LNCaP clone FGC (cell line): ENCODE results near the gene TXNL4A.

Experiments
- DNase-seq: peaks from one replicate; pipeline ENCODE4 v3.0.0-alpha.2; 2011; ENCODE audit warnings: low read depth
- H3K4me3 ChIP-seq: 2 replicates; pipeline ENCODE4 v1.5.1; 2011; ENCODE audit warnings: mild to moderate bottlenecking, low read depth, low read length, control low read depth
- CTCF ChIP-seq: IDR thresholded peaks from 2 replicates; pipeline ENCODE4 v1.5.1; 2012; ENCODE audit warnings: mild to moderate bottlenecking; ENCODE audit not compliant: control insufficient read depth, insufficient read depth; ENCODE audit errors: extremely low read depth

The TXNL4A gene

GRCh38 chr18:79982736-79983135 lies 5.6 kb downstream of the TXNL4A start:
- TF ChIP-seq CTCF = no peak
- no peak overlapping the region for H3K4me3 ChIP-seq
- no peak for DNase-seq

GRCh38 chr18:79980585-79980984 lies 7.8 kb downstream of the TXNL4A start:
- no peak for DNase-seq
- H3K4me3 ChIP-seq = 0 out of 2 replicates have a peak overlapping the region, but pooled peaks have one; percentile 4
- no peak for TF ChIP-seq CTCF

GRCh38 chr18:79979843-79980242 lies 8.5 kb downstream of the TXNL4A start:
- H3K4me3 ChIP-seq = no peak overlapping the region
- no peak for TF ChIP-seq CTCF
- DNase-seq = no peak

- DNase-seq = no peak
These were observed 12.2 kb downstream of the TXNL4A start for GRCh38 chr18:79975985-79976680.

GRCh38 chr18:79975043-79975442 lies 13.3 kb downstream of the TXNL4A start:
- no peak for DNase-seq
- no peak overlapping the region for H3K4me3 ChIP-seq
- no peak for TF ChIP-seq CTCF

More at GRCh38 chr18:79975985-79976680, 12.2 kb downstream of the TXNL4A start:
- no peak overlapping the region for H3K4me3 ChIP-seq
- no peak for TF ChIP-seq CTCF

- no peak for TF ChIP-seq CTCF
- no peak overlapping the region for H3K4me3 ChIP-seq
- DNase-seq = no peak
These were observed 14.2 kb downstream of the TXNL4A start for GRCh38 chr18:79974025-79974654.
